ENCODE results near the gene CDH3. TPM values are rescaled to one million over a fixed set of nuclear protein-coding genes. Genes with fewer than 3 reads are reported as not detected.
A peak's percentile ranks its signal among the peaks of the same experiment; 100 is the strongest.

Gene CDH3
- total RNA-seq, 1 donor from 2014 or later = 0.37 TPM

- Mint-ChIP-seq H3K27ac (no peak overlapping the region), H3K27me3 (no peaks in the 10 kb centered on the region), H3K4me1 (peaks cover 8% of the 10 kb centered on the region), H3K36me3 (ENCODE audit: low read depth) (no peaks in the 10 kb centered on the region), H3K9me3 (no peaks in the 10 kb centered on the region), H3K4me3 (no peak overlapping the region)
- no peak for DNase-seq
- intact Hi-C loops (cut with micrococcal nuclease) = no loop called here
Measured at GRCh38 chr16:68724797-68725196, 79.7 kb downstream of the CDH3 start.

GRCh38 chr16:68728523-68728922 lies 83.4 kb downstream of the CDH3 start:
- no peak overlapping the region for H3K4me3 Mint-ChIP-seq
- H3K4me1 Mint-ChIP-seq = no peaks in the 10 kb centered on the region
- H3K27me3 Mint-ChIP-seq = peaks cover 6% of the 10 kb centered on the region
- intact Hi-C loops (cut with micrococcal nuclease) = no loop called here
- H3K36me3 Mint-ChIP-seq (ENCODE audit: low read depth) = no peaks in the 10 kb centered on the region
- H3K27ac Mint-ChIP-seq = no peak overlapping the region
- H3K9me3 Mint-ChIP-seq = no peaks in the 10 kb centered on the region
- no peak for DNase-seq

DNA sequence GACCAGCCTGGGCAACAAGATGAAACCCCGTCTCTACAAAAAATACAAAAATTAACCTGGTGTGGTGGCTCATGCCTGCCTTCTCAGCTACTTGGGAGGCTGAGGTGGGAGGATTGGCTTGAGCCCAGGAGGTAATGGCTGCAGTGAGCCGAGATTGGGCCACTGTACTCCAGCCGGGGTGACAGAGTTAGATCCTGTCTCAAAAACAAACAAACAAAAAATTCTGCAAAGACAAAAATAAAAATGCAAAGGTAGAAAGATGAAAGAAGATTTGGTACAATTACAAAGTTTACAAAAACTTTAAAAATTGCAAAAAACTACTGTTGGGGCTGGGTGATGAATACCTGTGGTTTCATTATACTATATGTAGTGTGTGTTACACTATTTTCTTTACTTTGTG lies 86.5 kb downstream of the CDH3 start:
- no peak overlapping the region for H3K27ac Mint-ChIP-seq
- H3K9me3 Mint-ChIP-seq = no peaks in the 10 kb centered on the region
- no peaks in the 10 kb centered on the region for H3K36me3 Mint-ChIP-seq (ENCODE audit: low read depth)
- intact Hi-C loops (cut with micrococcal nuclease) = no loop called here
- H3K4me3 Mint-ChIP-seq = no peak overlapping the region
- no peaks in the 10 kb centered on the region for H3K4me1 Mint-ChIP-seq
- H3K27me3 Mint-ChIP-seq = peaks cover 26% of the 10 kb centered on the region
- DNase-seq = no peak

DNA sequence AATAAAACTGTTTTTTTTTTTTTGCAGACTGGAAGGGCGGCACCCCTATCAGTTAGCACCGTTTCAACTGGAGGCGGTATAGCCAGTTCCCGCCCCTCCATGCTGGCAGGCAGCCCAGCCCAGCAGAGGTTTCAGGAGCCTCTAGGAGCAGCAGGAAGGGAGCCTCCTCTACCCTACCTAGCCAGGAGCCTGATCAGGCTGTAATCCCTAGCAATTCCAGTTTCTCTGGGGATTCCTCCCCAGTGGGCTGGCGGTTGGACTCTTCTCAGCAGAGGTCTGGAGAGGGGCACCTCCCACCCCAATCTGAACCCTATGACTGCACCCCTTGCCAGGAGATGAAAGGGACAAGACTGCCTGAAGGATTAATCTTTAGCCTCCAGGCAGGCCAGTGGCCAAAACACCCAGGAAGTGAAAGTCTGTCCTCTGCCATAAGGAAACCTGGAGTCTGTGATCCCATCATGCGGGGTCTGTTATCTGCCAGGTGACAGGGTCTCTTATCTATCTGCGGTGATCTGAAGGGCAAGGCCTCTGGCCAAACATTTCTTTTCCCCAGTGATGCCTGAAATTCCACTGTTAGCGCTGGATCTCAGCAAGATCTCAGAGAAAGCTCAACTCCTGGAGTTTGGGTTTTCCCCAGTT lies 87.1 kb downstream of the CDH3 start:
- peaks cover 29% of the 10 kb centered on the region for H3K27me3 Mint-ChIP-seq
- no peak for DNase-seq
- no peak overlapping the region for H3K4me3 Mint-ChIP-seq
- H3K27ac Mint-ChIP-seq = no peak overlapping the region
- H3K36me3 Mint-ChIP-seq (ENCODE audit: low read depth) = no peaks in the 10 kb centered on the region
- peaks cover 2% of the 10 kb centered on the region for H3K4me1 Mint-ChIP-seq
- no peaks in the 10 kb centered on the region for H3K9me3 Mint-ChIP-seq
- intact Hi-C loops (cut with micrococcal nuclease) = no loop called here

GRCh38 chr16:68732741-68733399 lies 87.8 kb downstream of the CDH3 start:
- no peaks in the 10 kb centered on the region for H3K9me3 Mint-ChIP-seq
- no peak for DNase-seq
- no peak overlapping the region for H3K27ac Mint-ChIP-seq
- peaks cover 32% of the 10 kb centered on the region for H3K27me3 Mint-ChIP-seq
- peaks cover 5% of the 10 kb centered on the region for H3K4me1 Mint-ChIP-seq
- intact Hi-C loops (cut with micrococcal nuclease) = no loop called here
- no peak overlapping the region for H3K4me3 Mint-ChIP-seq
- no peaks in the 10 kb centered on the region for H3K36me3 Mint-ChIP-seq (ENCODE audit: low read depth)

DNA sequence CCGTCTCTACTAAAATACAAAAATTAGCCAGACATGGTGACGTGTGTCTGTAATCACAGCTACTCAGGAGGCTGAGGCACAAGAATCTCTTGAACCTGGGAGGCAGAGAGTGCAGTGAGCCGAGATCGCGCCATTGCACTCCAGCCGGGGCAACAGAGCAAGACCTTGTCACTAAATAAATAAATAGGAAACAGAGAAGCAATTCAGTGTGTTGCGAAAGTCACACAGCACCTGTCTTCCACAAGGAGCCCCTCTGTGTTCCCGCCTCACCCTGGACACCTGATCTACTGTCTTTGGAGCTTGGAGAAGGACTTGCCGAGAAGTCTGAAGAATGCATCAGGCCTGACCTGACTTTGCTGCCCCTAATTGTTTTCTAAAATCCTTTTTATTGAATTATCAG lies 88.5 kb downstream of the CDH3 start:
- Mint-ChIP-seq H3K9me3 (no peaks in the 10 kb centered on the region), H3K4me1 (peaks cover 5% of the 10 kb centered on the region), H3K4me3 (no peak overlapping the region), H3K36me3 (ENCODE audit: low read depth) (no peaks in the 10 kb centered on the region), H3K27ac (no peak overlapping the region), H3K27me3 (peaks cover 35% of the 10 kb centered on the region)
- intact Hi-C loops (cut with micrococcal nuclease) = no loop called here
- no peak for DNase-seq

DNA sequence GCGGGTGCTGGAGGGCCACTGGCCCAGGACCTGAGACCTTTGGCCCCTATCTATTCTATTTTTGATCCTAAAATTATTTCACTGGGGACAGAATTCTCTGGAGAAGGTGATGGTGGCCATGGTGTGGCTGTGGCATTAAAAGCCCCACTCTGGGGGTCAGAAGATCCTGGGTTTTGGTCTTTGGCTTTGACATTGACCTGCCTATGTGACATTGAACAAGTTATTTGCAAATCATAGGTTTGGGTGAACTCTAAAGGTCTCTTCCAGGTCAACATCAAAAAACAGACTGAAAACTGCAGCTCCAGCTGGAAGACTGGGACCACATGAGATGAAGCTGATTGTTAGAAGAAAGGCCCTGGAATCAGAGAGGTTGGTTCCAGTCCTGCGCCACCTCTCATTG lies 89.7 kb downstream of the CDH3 start:
- H3K4me3 Mint-ChIP-seq = no peak overlapping the region
- no peak overlapping the region for H3K27ac Mint-ChIP-seq
- H3K36me3 Mint-ChIP-seq (ENCODE audit: low read depth) = no peaks in the 10 kb centered on the region
- H3K9me3 Mint-ChIP-seq = no peaks in the 10 kb centered on the region
- intact Hi-C loops (cut with micrococcal nuclease) = no loop called here
- H3K27me3 Mint-ChIP-seq = peaks cover 36% of the 10 kb centered on the region
- no peak for DNase-seq
- peaks cover 5% of the 10 kb centered on the region for H3K4me1 Mint-ChIP-seq

GRCh38 chr16:68736561-68736960 lies 91.5 kb downstream of the CDH3 start:
- Mint-ChIP-seq H3K9me3 (no peaks in the 10 kb centered on the region), H3K27me3 (peaks cover 36% of the 10 kb centered on the region), H3K27ac (no peak overlapping the region), H3K36me3 (ENCODE audit: low read depth) (no peaks in the 10 kb centered on the region), H3K4me3 (peak overlapping the region; percentile 64), H3K4me1 (peaks cover 11% of the 10 kb centered on the region)
- no peak for DNase-seq
- intact Hi-C loops (cut with micrococcal nuclease) = no loop called here

DNA sequence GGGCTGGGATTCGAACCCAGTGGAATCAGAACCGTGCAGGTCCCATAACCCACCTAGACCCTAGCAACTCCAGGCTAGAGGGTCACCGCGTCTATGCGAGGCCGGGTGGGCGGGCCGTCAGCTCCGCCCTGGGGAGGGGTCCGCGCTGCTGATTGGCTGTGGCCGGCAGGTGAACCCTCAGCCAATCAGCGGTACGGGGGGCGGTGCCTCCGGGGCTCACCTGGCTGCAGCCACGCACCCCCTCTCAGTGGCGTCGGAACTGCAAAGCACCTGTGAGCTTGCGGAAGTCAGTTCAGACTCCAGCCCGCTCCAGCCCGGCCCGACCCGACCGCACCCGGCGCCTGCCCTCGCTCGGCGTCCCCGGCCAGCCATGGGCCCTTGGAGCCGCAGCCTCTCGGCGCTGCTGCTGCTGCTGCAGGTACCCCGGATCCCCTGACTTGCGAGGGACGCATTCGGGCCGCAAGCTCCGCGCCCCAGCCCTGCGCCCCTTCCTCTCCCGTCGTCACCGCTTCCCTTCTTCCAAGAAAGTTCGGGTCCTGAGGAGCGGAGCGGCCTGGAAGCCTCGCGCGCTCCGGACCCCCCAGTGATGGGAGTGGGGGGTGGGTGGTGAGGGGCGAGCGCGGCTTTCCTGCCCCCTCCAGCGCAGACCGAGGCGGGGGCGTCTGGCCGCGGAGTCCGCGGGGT lies 92.1 kb downstream of the CDH3 start, which contains the start of gene CDH1:
Gene CDH1, plus strand, starts transcription at position 247 of the 684 bp plus-strand sequence. Its CDS starts 124 bp downstream, at position 371.
- H3K36me3 Mint-ChIP-seq (ENCODE audit: low read depth) = no peaks in the 10 kb centered on the region
- no peak within 1 kb of the TSS for H3K27ac Mint-ChIP-seq
- H3K27me3 Mint-ChIP-seq = peaks cover 36% of the 10 kb centered on the region
- peak; percentile 70 for DNase-seq
- H3K9me3 Mint-ChIP-seq = no peaks in the 10 kb centered on the region
- peaks cover 11% of the 10 kb centered on the region for H3K4me1 Mint-ChIP-seq
- intact Hi-C loops (cut with micrococcal nuclease) = no loop called here
- peak within 1 kb of the TSS; percentile 64 for H3K4me3 Mint-ChIP-seq

- Mint-ChIP-seq H3K27me3 (peaks cover 31% of the 10 kb centered on the region), H3K36me3 (ENCODE audit: low read depth) (no peaks in the 10 kb centered on the region), H3K4me3 (peak overlapping the region; percentile 28), H3K27ac (no peak overlapping the region), H3K4me1 (peaks cover 11% of the 10 kb centered on the region), H3K9me3 (no peaks in the 10 kb centered on the region)
- DNase-seq = no peak
- intact Hi-C loops (cut with micrococcal nuclease) = no loop called here
Measured at GRCh38 chr16:68737730-68738629, 92.9 kb downstream of the CDH3 start.

DNA sequence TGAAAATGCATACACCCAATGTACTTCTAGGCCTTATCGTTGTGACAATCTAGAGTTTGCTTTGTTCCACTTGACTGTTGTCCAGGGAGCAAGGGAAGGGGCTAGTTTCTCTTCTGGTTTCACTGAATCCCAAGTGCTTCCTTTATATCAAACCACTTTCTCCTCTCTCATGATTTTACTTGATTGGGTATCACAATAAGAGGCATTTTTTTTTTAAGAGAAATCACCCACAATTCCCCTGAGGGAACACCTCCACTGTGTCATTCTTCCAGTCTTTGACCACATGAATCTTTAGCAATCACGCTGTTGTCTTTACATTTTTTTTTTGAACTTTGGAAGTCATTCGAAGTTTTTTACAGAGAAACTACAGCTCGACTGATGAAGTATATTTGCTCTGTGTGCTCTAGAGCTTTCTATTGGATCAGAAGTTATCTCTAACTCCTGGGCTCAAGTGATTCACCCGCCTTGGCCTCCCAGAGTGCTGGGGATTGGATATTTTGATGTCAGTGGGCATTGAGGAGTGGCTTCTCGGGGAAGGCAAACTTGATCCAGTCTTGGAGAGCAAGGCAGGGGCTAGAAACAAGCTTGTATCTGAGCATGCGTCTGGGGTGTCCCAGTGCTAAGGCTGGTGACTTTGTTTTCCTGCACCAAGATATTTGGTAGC lies 95.0 kb downstream of the CDH3 start:
- Mint-ChIP-seq H3K9me3 (no peaks in the 10 kb centered on the region), H3K27me3 (peaks cover 21% of the 10 kb centered on the region), H3K27ac (no peak overlapping the region), H3K36me3 (ENCODE audit: low read depth) (no peaks in the 10 kb centered on the region), H3K4me1 (peaks cover 11% of the 10 kb centered on the region), H3K4me3 (no peak overlapping the region)
- intact Hi-C loops (cut with micrococcal nuclease) = no loop called here
- no peak for DNase-seq

- Mint-ChIP-seq H3K27me3 (peaks cover 21% of the 10 kb centered on the region), H3K9me3 (no peaks in the 10 kb centered on the region), H3K36me3 (ENCODE audit: low read depth) (no peaks in the 10 kb centered on the region), H3K27ac (no peak overlapping the region), H3K4me3 (no peak overlapping the region), H3K4me1 (peaks cover 11% of the 10 kb centered on the region)
- intact Hi-C loops (cut with micrococcal nuclease) = no loop called here
- no peak for DNase-seq
Measured at GRCh38 chr16:68740628-68741346, 95.7 kb downstream of the CDH3 start.

DNA sequence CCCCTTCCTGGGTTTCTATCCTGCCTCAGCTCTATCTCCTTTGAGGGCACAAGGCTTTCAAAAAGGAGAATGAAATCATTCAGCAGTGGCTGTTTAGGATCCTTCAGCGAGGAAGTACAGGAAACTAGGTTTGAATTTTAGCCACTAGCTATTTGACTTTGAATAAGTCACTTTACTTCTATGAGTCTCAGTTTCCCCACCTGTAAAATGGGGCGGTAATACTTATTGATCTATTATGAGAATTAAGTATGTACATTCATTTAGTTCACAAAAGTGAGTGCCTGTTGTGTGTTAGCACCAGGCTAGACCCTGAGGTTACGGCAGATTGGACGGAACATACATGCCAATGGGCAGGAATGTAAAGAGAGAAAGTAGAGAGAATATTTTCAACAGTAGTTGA lies 98.6 kb downstream of the CDH3 start:
- Mint-ChIP-seq H3K9me3 (no peaks in the 10 kb centered on the region), H3K4me1 (peaks cover 6% of the 10 kb centered on the region), H3K4me3 (no peak overlapping the region), H3K36me3 (ENCODE audit: low read depth) (no peaks in the 10 kb centered on the region), H3K27me3 (peaks cover 2% of the 10 kb centered on the region), H3K27ac (no peak overlapping the region)
- no peak for DNase-seq
- intact Hi-C loops (cut with micrococcal nuclease) = no loop called here

Measured in activated CD4-positive, alpha-beta T cell treated with anti-CD3 and anti-CD28 coated beads, Interleukin-2, amount 10 ng/mL, durations not matched to agents 24 days and 14 days (primary cell).